ENCODE data around the gene ARHGAP26.

Gene ARHGAP26

DNA sequence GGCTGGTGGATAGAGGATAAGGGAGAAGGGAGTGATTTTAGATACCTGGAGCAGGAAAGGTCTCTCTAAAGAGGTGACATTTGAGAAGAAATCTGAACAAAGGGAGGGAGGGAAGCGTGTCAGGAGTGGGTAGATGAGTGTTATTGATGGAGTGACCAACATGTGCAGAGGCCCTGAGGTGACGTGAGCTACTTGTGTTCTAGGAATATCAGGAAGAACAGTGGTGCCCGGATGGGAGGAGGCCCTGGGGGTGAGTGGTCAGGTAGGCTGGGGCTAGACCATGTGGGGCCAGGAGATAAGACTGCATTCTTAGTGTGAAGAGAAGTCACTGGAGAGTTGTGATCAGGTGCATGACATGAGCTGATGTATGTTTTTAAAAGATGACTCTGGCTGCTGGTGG, 256.2 kb downstream of the ARHGAP26 start:
- Histone ChIP-seq H3K4me1 (ENCODE audit: insufficient read depth, low read length, severe bottlenecking) (peaks cover 51% of the 10 kb centered on the region), H3K9me2 (ENCODE audit: low read depth, low read length) (no peaks in the 10 kb centered on the region), H3K79me2 (ENCODE audit: insufficient read depth, low read length) (no peaks in the 10 kb centered on the region), H3K9me3 (ENCODE audit: low read length) (no peaks in the 10 kb centered on the region), H3K27me3 (ENCODE audit: insufficient read depth, low read length) (no peaks in the 10 kb centered on the region), H3K27ac (ENCODE audit: low read depth, low read length, poor library complexity, severe bottlenecking) (no peak overlapping the region), H3K36me3 (ENCODE audit: insufficient read depth, low read length) (no peaks in the 10 kb centered on the region), H3K4me3 (ENCODE audit: low read depth, low read length, poor library complexity, severe bottlenecking) (no peak overlapping the region), H3F3A (ENCODE audit: insufficient read depth, low read length) (no peaks in the 10 kb centered on the region), H4K20me1 (ENCODE audit: insufficient read depth, low read length) (no peaks in the 10 kb centered on the region), H3K4me2 (ENCODE audit: low read length) (no peak overlapping the region), H3K9ac (ENCODE audit: low read length) (no peak overlapping the region), H2AFZ (ENCODE audit: low read length) (no peak overlapping the region)
- TF ChIP-seq, protein P1, sequence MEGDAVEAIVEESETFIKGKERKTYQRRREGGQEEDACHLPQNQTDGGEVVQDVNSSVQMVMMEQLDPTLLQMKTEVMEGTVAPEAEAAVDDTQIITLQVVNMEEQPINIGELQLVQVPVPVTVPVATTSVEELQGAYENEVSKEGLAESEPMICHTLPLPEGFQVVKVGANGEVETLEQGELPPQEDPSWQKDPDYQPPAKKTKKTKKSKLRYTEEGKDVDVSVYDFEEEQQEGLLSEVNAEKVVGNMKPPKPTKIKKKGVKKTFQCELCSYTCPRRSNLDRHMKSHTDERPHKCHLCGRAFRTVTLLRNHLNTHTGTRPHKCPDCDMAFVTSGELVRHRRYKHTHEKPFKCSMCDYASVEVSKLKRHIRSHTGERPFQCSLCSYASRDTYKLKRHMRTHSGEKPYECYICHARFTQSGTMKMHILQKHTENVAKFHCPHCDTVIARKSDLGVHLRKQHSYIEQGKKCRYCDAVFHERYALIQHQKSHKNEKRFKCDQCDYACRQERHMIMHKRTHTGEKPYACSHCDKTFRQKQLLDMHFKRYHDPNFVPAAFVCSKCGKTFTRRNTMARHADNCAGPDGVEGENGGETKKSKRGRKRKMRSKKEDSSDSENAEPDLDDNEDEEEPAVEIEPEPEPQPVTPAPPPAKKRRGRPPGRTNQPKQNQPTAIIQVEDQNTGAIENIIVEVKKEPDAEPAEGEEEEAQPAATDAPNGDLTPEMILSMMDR (IDR thresholded peaks at IDR 0.05; ENCODE audit: low read length), result no peak
- TF ChIP-seq EZH2 (IDR thresholded peaks at IDR 0.05; ENCODE audit: borderline replicate concordance, low read length), result no peak

DNA sequence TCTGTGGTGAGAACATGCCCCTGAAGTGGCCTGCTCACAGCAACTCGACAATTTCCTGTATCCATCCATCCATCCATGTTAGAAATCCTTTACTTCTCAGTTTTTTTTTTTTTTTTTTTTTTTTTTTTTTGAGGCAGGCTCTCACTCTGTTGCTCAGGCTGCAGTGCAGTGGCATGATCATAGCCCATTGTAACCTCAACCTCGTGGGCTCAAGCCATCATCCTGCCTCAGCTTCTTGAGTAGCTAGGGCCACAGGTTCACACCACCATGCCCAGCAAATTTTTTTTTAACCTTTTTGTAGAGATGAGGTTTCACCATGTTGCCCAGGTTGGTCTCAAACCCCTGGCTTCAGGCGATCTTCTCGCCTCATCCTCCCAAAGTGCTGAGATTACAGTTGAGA, 259.1 kb downstream of the ARHGAP26 start:
- Histone ChIP-seq H3K9ac (ENCODE audit: low read length) (no peak overlapping the region), H3K27me3 (ENCODE audit: insufficient read depth, low read length) (no peaks in the 10 kb centered on the region), H3K79me2 (ENCODE audit: insufficient read depth, low read length) (no peaks in the 10 kb centered on the region), H3K4me3 (ENCODE audit: low read depth, low read length, poor library complexity, severe bottlenecking) (no peak overlapping the region), H3K9me3 (ENCODE audit: low read length) (no peaks in the 10 kb centered on the region), H3K36me3 (ENCODE audit: insufficient read depth, low read length) (no peaks in the 10 kb centered on the region), H3K9me2 (ENCODE audit: low read depth, low read length) (no peaks in the 10 kb centered on the region), H3F3A (ENCODE audit: insufficient read depth, low read length) (no peaks in the 10 kb centered on the region), H4K20me1 (ENCODE audit: insufficient read depth, low read length) (no peaks in the 10 kb centered on the region), H3K4me1 (ENCODE audit: insufficient read depth, low read length, severe bottlenecking) (peaks cover 22% of the 10 kb centered on the region), H3K27ac (ENCODE audit: low read depth, low read length, poor library complexity, severe bottlenecking) (no peak overlapping the region), H3K4me2 (ENCODE audit: low read length) (no peak overlapping the region), H2AFZ (ENCODE audit: low read length) (no peak overlapping the region)
- TF ChIP-seq, protein P1 (IDR thresholded peaks at IDR 0.05; ENCODE audit: low read length), result no peak
- TF ChIP-seq EZH2 (IDR thresholded peaks at IDR 0.05; ENCODE audit: borderline replicate concordance, low read length), result no peak

DNA sequence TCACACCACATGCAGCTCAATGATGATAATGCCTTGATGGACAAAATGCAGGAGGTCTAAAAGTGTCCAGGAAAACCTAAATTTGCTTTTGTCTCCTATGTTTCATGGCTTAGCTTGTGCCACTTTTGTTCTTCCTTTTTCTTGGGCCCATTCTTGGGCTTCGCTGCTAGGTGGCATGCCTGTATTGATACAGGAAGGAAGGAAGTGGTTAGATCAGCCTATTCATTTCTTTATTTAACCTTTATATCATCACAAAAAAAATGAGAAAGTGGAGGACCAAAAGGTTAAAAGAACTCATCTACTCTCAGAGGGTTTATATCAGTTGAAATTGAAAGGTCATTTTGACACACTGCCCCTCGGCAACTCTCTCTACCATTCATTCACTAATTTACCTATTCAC, 260.2 kb downstream of the ARHGAP26 start:
- Histone ChIP-seq H3K4me2 (ENCODE audit: low read length) (no peak overlapping the region), H3K4me3 (ENCODE audit: low read depth, low read length, poor library complexity, severe bottlenecking) (no peak overlapping the region), H3K4me1 (ENCODE audit: insufficient read depth, low read length, severe bottlenecking) (peaks cover 12% of the 10 kb centered on the region), H4K20me1 (ENCODE audit: insufficient read depth, low read length) (no peaks in the 10 kb centered on the region), H3K27ac (ENCODE audit: low read depth, low read length, poor library complexity, severe bottlenecking) (no peak overlapping the region), H3F3A (ENCODE audit: insufficient read depth, low read length) (no peaks in the 10 kb centered on the region), H3K36me3 (ENCODE audit: insufficient read depth, low read length) (no peaks in the 10 kb centered on the region), H3K79me2 (ENCODE audit: insufficient read depth, low read length) (no peaks in the 10 kb centered on the region), H3K9me3 (ENCODE audit: low read length) (no peaks in the 10 kb centered on the region), H3K9ac (ENCODE audit: low read length) (no peak overlapping the region), H3K9me2 (ENCODE audit: low read depth, low read length) (no peaks in the 10 kb centered on the region), H3K27me3 (ENCODE audit: insufficient read depth, low read length) (no peaks in the 10 kb centered on the region), H2AFZ (ENCODE audit: low read length) (no peak overlapping the region)
- TF ChIP-seq, protein P1 (IDR thresholded peaks at IDR 0.05; ENCODE audit: low read length), result no peak; the same call in 1 of the 2 replicates
- no peak for TF ChIP-seq EZH2 (IDR thresholded peaks at IDR 0.05; ENCODE audit: borderline replicate concordance, low read length)
